GM12878 (cell line): ENCODE results near the gene C2CD5. TPM values are rescaled to one million over a fixed set of nuclear protein-coding genes. Genes with fewer than 3 reads are reported as not detected.

Experiments
- ATAC-seq: fragments of 200-7000 bp; cut with Tn5 transposase; 3 replicates; pipeline ENCODE4 v1.9.1; 2020; ENCODE audit warnings: mild to moderate bottlenecking, moderate library complexity
- BruUV-seq: library from RNA; stranded (reverse); fragments of 400-500 nt; replicated peaks from 2 replicates; lab custom pipeline; 2021; lab: Mats Ljungman, UMichigan
- CTCF ChIA-PET: fragments of 300-600 bp; sonication (Branson Sonifier 250); formaldehyde crosslinking; extraction: SDS; loops from one replicate; lab custom pipeline; 2021; ENCODE audit warnings: inconsistent platforms; lab: Yijun Ruan, JAX
- POLR2A ChIA-PET: fragments of 350-600 bp; formaldehyde crosslinking; extraction: SDS; loops from one replicate; lab custom pipeline; 2021; ENCODE audit warnings: inconsistent platforms; lab: Charles Lee
- RAD21 ChIA-PET: fragments of 300-600 bp; sonication (Branson Sonifier 250); formaldehyde crosslinking; loops from one replicate; lab custom pipeline; 2023; ENCODE audit warnings: antibody characterized with exemption; ENCODE audit not compliant: unreplicated experiment; lab: Charles Lee
- SMC1A ChIA-PET: fragments of 300-600 bp; sonication (Branson Sonifier 250); formaldehyde crosslinking; loops from one replicate; lab custom pipeline; 2023; ENCODE audit not compliant: unreplicated experiment, uncharacterized antibody; lab: Charles Lee
- DNase-seq: peaks from one replicate; pipeline ENCODE4 v3.0.0-alpha.2; 2011; ENCODE audit warnings: low read depth, low spot score
- FAIRE-seq: peaks from 3 replicates; lab custom pipeline; 2011; peaks lifted over from hg19 to GRCh38; lab: Jason Lieb, UNC
- H2AFZ ChIP-seq: 2 replicates; pipeline ENCODE4 v1.6.0; 2011; ENCODE audit warnings: low read depth, low read length, control low read depth; ENCODE audit not compliant: control insufficient read depth
- H3K27ac ChIP-seq: 2 replicates; pipeline ENCODE4 v1.5.1; 2011; ENCODE audit warnings: control low read depth; ENCODE audit not compliant: control insufficient read depth, insufficient read depth
- H3K27me3 ChIP-seq, 2 experiments: replicated peaks in 1 of 2; 2 replicates each; pipeline versions ENCODE4 v1.6.0 to v1.6.1; 2011; ENCODE audit warnings: low read length in 1 of 2; ENCODE audit not compliant: control insufficient read depth in 2 of 2, insufficient read depth in 2 of 2
- H3K36me3 ChIP-seq, 2 experiments: 2 replicates each; pipeline ENCODE4 v1.5.1; 2011; ENCODE audit warnings: low read length in 1 of 2; ENCODE audit not compliant: control insufficient read depth in 2 of 2, insufficient read depth in 2 of 2
- H3K4me1 ChIP-seq: 2 replicates; pipeline ENCODE4 v1.6.1; 2011; ENCODE audit warnings: mild to moderate bottlenecking, low read length, moderate library complexity, mixed read lengths; ENCODE audit not compliant: control insufficient read depth, insufficient read depth
- H3K4me2 ChIP-seq: 2 replicates; pipeline ENCODE4 v1.6.0; 2011; ENCODE audit warnings: control low read depth; ENCODE audit not compliant: control insufficient read depth, insufficient read depth
- H3K4me3 ChIP-seq: fragments of 200-600 bp; sonication (generic); 2 replicates; pipeline ENCODE4 v1.5.1; 2016
- H3K79me2 ChIP-seq: 2 replicates; pipeline ENCODE4 v1.6.0; 2011; ENCODE audit warnings: low read length; ENCODE audit not compliant: control insufficient read depth, insufficient read depth
- H3K9ac ChIP-seq: 2 replicates; pipeline ENCODE4 v1.8.0; 2011; ENCODE audit warnings: low read length, control low read depth, mixed read lengths; ENCODE audit not compliant: control insufficient read depth, insufficient read depth
- H3K9me3 ChIP-seq: replicated peaks from 3 replicates; pipeline ENCODE4 v1.5.1; 2011; ENCODE audit warnings: mild to moderate bottlenecking, low read length; ENCODE audit not compliant: control insufficient read depth, insufficient read depth
- H4K20me1 ChIP-seq: 2 replicates; pipeline ENCODE4 v1.6.0; 2011; ENCODE audit not compliant: control insufficient read depth, insufficient read depth
- ATF2 ChIP-seq: IDR thresholded peaks from 2 replicates; pipeline ENCODE4 v1.6.1; 2012; ENCODE audit warnings: low read length, inconsistent platforms
- BCL3 ChIP-seq: IDR thresholded peaks from 2 replicates; pipeline ENCODE4 v1.6.1; 2011; ENCODE audit warnings: borderline replicate concordance, low read depth, mild to moderate bottlenecking, moderate library complexity, low read length; ENCODE audit not compliant: insufficient read depth, poor library complexity, severe bottlenecking
- HDGF ChIP-seq: fragments of 450-650 bp; IDR thresholded peaks from 2 replicates; pipeline ENCODE4 v1.6.1; 2016; ENCODE audit warnings: antibody characterized with exemption
- HSF1 ChIP-seq: fragments of 150-350 bp; IDR thresholded peaks from 2 replicates; pipeline ENCODE4 v1.6.1; 2014; ENCODE audit warnings: mild to moderate bottlenecking, low read depth, low read length
- LARP7 ChIP-seq: fragments of 450-650 bp; IDR thresholded peaks from 2 replicates; pipeline ENCODE4 v1.6.1; 2017; ENCODE audit warnings: mild to moderate bottlenecking
- MEF2B ChIP-seq: fragments of 450-650 bp; IDR thresholded peaks from 2 replicates; pipeline ENCODE4 v1.6.1; 2018; ENCODE audit warnings: mild to moderate bottlenecking, moderate library complexity; ENCODE audit not compliant: partially characterized antibody, poor library complexity, severe bottlenecking
- MYC ChIP-seq: IDR thresholded peaks from 2 replicates; pipeline ENCODE4 v1.6.1; 2011; ENCODE audit warnings: mild to moderate bottlenecking, low read length, moderate library complexity, inconsistent platforms; ENCODE audit not compliant: insufficient read depth, insufficient replicate concordance, insufficient read length, severe bottlenecking
- NFXL1 ChIP-seq: fragments of 450-650 bp; IDR thresholded peaks from 2 replicates; pipeline ENCODE4 v1.6.1; 2017; ENCODE audit warnings: antibody characterized with exemption, mild to moderate bottlenecking, borderline replicate concordance
- NR2C2 ChIP-seq: IDR thresholded peaks from 2 replicates; pipeline ENCODE4 v1.6.1; 2011; ENCODE audit warnings: borderline replicate concordance, low read depth; ENCODE audit not compliant: control insufficient read depth, insufficient read length
- POLR2A ChIP-seq: IDR thresholded peaks from 2 replicates; pipeline ENCODE4 v1.6.1; 2011; ENCODE audit warnings: low read depth, mild to moderate bottlenecking, low read length
- POU2F2 ChIP-seq: IDR thresholded peaks from 3 replicates; pipeline ENCODE4 v1.6.1; 2011; ENCODE audit warnings: low read depth, mild to moderate bottlenecking, low read length, borderline replicate concordance
- RAD51 ChIP-seq: fragments of 450-650 bp; IDR thresholded peaks from 2 replicates; pipeline ENCODE4 v1.6.1; 2016; ENCODE audit warnings: moderate library complexity, mild to moderate bottlenecking, inconsistent platforms
- RELA ChIP-seq: fragments of 450-650 bp; IDR thresholded peaks from 2 replicates; pipeline ENCODE4 v1.8.0; 2014; ENCODE audit warnings: borderline replicate concordance; ENCODE audit not compliant: partially characterized antibody
- SIX5 ChIP-seq: IDR thresholded peaks from 2 replicates; pipeline ENCODE4 v1.6.1; 2011; ENCODE audit warnings: mild to moderate bottlenecking, low read depth, low read length, moderate library complexity; ENCODE audit not compliant: severe bottlenecking
- SMAD1 ChIP-seq: fragments of 450-650 bp; IDR thresholded peaks from 2 replicates; pipeline ENCODE4 v1.6.1; 2018; ENCODE audit warnings: mild to moderate bottlenecking, low read depth; ENCODE audit not compliant: partially characterized antibody
- SPI1 ChIP-seq: IDR thresholded peaks from 2 replicates; pipeline ENCODE4 v1.6.1; 2011; ENCODE audit warnings: low read depth, mild to moderate bottlenecking, low read length, moderate library complexity, borderline replicate concordance; ENCODE audit not compliant: insufficient read depth
- SRF ChIP-seq, 2 experiments: IDR thresholded peaks; 2 replicates each; pipeline ENCODE4 v1.6.1; 2011; ENCODE audit warnings: low read depth in 2 of 2, low read length in 2 of 2, mild to moderate bottlenecking in 1 of 2, moderate library complexity in 1 of 2
- ZZZ3 ChIP-seq: IDR thresholded peaks from 2 replicates; pipeline ENCODE4 v1.6.1; 2011; ENCODE audit warnings: low read depth; ENCODE audit not compliant: control insufficient read depth, insufficient read length
- WGBS: methylation state at CpG from one replicate; pipeline ENCODE4 v1.1.6; 2016; ENCODE audit warnings: low lambda C conversion rate; ENCODE audit not compliant: insufficient replicate concordance, insufficient coverage; ENCODE audit errors: missing lambda C conversion rate; 5-methylcytosine and 5-hydroxymethylcytosine counted together
- in situ Hi-C: fragments of 300-500 bp; cut with MboI; formaldehyde crosslinking; loops from 9 replicates; pipeline ENCODE4 v1.14.3; 2018; ENCODE audit warnings: mixed read lengths
- intact Hi-C: fragments of 100-400 bp; cut with micrococcal nuclease; formaldehyde crosslinking; loops from one replicate; pipeline ENCODE4 v1.14.2; 2022; ENCODE audit not compliant: unreplicated experiment
- polyA plus RNA-seq, 11 experiments: library from polyadenylated mRNA; depleted of rRNA in 4 of 11; unstranded in 6 of 11; stranded (reverse) in 5 of 11; fragments of >200 nt; fragmentation: Nextera tagmentation in 4 of 11; fragmentation: Illumina TruSeq in 1 of 11; extraction: Ambion mirVana in 4 of 11; extraction: Trizol in 1 of 11; gene quantifications; 1 replicate in 1 of 11; 2 replicates in 10 of 11; pipeline versions ENCODE4 v1.2.1 to v1.2.3, GENCODE V29; 2011 to 2016; ENCODE audit warnings: inconsistent platforms in 2 of 11, missing spikeins in 2 of 11, low read depth in 1 of 11
- total RNA-seq, 4 experiments: library from RNA; depleted of rRNA in 3 of 4; stranded (reverse); fragments of >200 nt in 3 of 4; fragmentation: Illumina TruSeq in 1 of 4; extraction: Trizol in 1 of 4; gene quantifications; 2 replicates each; pipeline versions ENCODE4 v1.2.1 to v1.2.3, GENCODE V29; 2013 to 2021

The C2CD5 gene
- total and polyA plus RNA-seq, 10 of the 15 experiments (the other 5 are each of a cell fraction or from before 2014, with no cell fraction given) = 7.7 to 55.0 (median 27.0) TPM

GRCh38 chr12:22415342-22416309 lies 128.7 kb downstream of the C2CD5 start:
- no peaks in the 10 kb centered on the region for H3K9me3 ChIP-seq
- ChIA-PET POLR2A (no interaction called here), SMC1A (interaction anchor here (0.6 kb wide), 1 partner anchor 124 kb away, joined by 3 read pairs; no protein-coding TSS in a partner anchor), CTCF (no interaction called here), RAD21 (no interaction called here)
- ATAC-seq = no peak
- H3K4me3 ChIP-seq = no peak overlapping the region
- H3K79me2 ChIP-seq = no peaks in the 10 kb centered on the region
- TF ChIP-seq BCL3 = no peak
- TF ChIP-seq MYC = no peak
- no peak for TF ChIP-seq SIX5
- no peak for TF ChIP-seq HSF1
- TF ChIP-seq SPI1 = no peak
- TF ChIP-seq ATF2 = no peak
- TF ChIP-seq ZZZ3 = no peak
- TF ChIP-seq HDGF = no peak
- TF ChIP-seq SMAD1 = no peak
- no peak for TF ChIP-seq LARP7
- TF ChIP-seq POLR2A = no peak
- TF ChIP-seq SRF (IDR thresholded peaks at IDR 0.05; ENCODE audit: low read depth in 2 of 2, low read length in 2 of 2) = no peak
- no peak for TF ChIP-seq NFXL1
- TF ChIP-seq NR2C2 = no peak
- TF ChIP-seq MEF2B = no peak
- no peak for TF ChIP-seq POU2F2
- TF ChIP-seq RAD51 = no peak
- TF ChIP-seq RELA = no peak
- no peak overlapping the region for H3K9ac ChIP-seq
- no peak for FAIRE-seq
- no TSS peak for BruUV-seq
- H3K36me3 ChIP-seq = no peaks in the 10 kb centered on the region
- H2AFZ ChIP-seq = no peak overlapping the region
- H3K4me1 ChIP-seq = no peaks in the 10 kb centered on the region
- in situ Hi-C loops (no loop called here), intact Hi-C loops (no loop called here)
- no peaks in the 10 kb centered on the region for H3K27me3 ChIP-seq
- no peak overlapping the region for H3K4me2 ChIP-seq
- DNase-seq = no peak
- no peaks in the 10 kb centered on the region for H4K20me1 ChIP-seq
- WGBS = 44% methylated on average over 4 of the region's 4 CpGs
- no peak overlapping the region for H3K27ac ChIP-seq
